Activated CD4-positive, alpha-beta T cell treated with anti-CD3 and anti-CD28 coated beads for 24 hours (primary cell): ENCODE data around the gene ADAMTSL3.

ENCODE experiments used
- DNase-seq, 2 donors: peaks; one replicate each; pipeline ENCODE4 v3.0.0-alpha.2; 2020; ENCODE audit warnings: low read depth in 2 of 2

Gene ADAMTSL3, protein sequence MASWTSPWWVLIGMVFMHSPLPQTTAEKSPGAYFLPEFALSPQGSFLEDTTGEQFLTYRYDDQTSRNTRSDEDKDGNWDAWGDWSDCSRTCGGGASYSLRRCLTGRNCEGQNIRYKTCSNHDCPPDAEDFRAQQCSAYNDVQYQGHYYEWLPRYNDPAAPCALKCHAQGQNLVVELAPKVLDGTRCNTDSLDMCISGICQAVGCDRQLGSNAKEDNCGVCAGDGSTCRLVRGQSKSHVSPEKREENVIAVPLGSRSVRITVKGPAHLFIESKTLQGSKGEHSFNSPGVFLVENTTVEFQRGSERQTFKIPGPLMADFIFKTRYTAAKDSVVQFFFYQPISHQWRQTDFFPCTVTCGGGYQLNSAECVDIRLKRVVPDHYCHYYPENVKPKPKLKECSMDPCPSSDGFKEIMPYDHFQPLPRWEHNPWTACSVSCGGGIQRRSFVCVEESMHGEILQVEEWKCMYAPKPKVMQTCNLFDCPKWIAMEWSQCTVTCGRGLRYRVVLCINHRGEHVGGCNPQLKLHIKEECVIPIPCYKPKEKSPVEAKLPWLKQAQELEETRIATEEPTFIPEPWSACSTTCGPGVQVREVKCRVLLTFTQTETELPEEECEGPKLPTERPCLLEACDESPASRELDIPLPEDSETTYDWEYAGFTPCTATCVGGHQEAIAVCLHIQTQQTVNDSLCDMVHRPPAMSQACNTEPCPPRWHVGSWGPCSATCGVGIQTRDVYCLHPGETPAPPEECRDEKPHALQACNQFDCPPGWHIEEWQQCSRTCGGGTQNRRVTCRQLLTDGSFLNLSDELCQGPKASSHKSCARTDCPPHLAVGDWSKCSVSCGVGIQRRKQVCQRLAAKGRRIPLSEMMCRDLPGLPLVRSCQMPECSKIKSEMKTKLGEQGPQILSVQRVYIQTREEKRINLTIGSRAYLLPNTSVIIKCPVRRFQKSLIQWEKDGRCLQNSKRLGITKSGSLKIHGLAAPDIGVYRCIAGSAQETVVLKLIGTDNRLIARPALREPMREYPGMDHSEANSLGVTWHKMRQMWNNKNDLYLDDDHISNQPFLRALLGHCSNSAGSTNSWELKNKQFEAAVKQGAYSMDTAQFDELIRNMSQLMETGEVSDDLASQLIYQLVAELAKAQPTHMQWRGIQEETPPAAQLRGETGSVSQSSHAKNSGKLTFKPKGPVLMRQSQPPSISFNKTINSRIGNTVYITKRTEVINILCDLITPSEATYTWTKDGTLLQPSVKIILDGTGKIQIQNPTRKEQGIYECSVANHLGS (N-terminal part only)

DNA sequence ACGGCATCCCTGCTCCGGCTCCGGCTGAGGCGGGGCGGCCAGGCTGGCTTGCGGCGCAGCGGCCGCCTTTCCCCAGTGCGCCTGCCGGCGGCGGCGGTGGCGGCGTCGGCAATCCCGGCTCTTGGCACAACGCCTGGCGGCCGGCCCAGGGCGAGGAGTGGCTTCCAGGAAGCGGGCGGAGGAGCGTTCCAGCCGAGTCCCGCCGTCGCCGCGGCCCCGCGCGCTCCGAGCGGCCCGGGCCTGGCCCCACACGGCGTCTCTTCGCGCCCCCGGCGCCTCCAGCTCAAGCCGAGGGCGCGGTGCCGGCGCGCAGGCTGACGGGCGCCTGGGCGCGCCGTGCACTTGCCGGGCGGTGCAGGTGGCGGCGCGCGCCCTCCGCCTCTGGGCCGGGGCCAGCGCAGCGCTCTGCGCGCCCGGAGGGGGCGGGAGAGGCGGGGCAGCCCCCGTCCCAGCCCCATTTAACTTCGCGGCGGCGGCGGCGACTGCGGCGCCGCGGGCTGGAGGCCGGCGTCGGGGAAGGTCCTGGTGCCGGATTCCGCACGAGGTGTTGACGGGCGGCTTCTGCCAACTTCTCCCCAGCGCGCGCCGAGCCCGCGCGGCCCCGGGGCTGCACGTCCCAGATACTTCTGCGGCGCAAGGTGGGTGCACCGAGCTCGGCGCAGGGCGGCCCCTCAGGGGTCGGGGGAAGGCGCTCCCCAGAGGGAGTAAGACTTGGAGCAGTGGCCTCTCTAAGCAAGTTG lies at the start of gene ADAMTSL3:
Gene ADAMTSL3 (plus strand): TSS at position 485 of the 740 bp plus-strand sequence. CDS start 1,639 bp downstream, outside the sequence.
- no peak for DNase-seq

DNA sequence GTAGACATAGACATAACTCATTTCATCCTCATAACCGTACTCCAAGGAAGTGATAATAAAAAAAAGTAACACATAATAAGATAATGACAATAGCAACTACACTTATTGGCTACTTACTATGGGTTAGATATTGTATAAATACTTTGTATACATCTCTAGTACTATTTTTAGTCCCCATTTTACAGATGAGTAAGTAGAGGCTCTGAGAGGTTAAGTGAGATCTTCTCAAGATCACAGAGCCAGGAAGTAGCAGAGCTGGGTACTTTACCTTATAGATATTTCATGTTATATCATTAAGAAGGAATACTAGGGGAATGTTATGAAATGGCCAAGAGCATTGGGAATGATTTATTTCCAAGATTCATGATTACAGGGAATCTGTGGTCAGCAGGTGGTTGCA lies 49.4 kb upstream of the ADAMTSL3 start:
- DNase-seq: no peak

DNA sequence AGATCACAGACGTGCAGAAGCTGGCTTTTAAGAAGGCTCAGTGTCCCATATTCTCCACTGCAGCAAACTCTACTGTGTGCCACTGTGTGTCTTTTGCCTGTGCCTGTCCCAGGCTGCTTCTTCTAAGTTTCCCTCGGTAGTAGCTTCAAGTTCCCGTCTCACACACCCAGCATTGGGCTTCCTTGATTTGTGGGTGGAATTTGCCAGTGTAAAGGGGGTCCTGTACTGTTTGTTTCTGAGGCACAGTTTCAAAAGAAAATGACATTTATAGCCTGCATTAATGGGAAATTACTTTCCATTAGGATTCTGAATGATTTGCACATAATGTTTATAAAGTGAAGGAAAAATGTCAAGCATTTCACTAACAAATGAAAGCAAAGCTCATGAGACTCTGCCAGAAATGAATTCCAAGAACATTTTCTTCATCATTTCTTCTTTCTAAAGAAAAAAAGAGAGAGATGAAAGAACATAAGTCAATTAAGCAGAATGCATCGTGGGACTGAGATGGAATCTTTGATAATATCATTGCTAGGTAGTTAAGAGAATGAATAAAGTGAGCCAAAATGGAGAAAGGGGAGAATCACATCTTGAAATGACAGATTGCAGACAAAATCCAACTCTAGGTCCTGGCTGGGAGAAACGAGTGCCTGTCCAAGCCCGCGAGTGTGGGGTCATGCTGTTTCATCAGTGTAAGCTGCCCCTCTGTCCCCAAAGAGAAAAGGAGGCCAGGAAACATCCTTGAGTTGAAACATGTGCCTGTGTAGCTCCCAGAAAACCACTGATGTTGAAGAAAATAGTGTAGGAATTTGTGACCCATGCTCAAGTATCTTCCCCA lies 48.6 kb upstream of the ADAMTSL3 start:
- no peak for DNase-seq

DNA sequence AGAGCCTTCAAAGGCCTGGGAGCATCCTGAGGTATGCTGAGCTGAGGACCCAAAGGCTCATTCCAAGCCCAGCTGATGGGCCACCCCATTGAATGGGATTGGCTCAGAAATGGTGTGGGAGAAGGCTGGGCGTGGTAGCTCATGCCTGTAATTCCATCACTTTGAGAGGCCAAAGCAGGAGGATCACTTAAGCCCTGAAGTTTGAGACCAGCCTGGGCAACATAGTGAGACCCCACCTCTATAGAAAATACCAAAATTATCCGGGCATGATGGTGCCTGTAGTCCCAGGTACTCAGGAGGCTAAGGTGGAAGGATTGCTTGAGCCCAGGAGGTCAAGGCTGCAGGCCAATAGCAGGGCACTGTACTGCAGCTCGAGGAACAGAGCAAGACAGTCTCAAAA lies 43.8 kb upstream of the ADAMTSL3 start:
- no peak for DNase-seq

DNA sequence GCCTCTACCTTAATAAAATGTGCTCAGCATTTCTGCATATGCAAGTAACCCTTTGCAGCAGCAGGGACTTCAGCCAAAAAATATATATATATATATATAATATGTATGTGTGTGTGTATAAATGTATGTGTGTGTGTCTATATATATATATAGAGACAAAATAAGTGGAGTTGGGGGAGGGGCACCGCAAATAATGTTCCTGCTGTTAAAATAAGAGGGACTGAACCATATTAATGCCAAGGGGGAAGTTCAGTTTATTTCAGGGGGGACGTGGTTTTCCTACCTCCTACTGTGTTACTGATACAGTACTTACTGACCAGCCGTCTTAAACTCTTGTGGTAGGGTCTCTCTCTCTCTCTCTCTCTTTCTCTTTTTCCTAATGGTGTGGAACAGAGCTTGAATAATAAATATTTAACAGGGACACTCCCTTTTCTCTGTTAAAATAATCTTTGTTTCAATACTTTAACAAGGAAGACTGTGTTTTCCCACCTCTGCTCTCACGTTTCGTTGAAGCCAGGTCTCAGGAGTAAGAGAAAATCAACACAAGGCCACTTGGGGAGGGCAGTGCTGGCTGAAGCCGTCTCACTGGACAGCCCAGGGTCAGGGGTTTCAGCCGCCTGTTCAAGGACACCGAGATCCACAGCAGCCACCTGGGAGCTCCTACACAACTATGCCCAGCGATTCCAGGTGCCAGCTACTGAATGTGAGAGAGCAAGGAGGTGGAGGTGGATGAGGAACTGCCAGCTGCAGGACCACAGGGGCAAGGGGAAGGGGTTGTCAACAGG lies 42.8 kb upstream of the ADAMTSL3 start:
- DNase-seq: no peak

DNA sequence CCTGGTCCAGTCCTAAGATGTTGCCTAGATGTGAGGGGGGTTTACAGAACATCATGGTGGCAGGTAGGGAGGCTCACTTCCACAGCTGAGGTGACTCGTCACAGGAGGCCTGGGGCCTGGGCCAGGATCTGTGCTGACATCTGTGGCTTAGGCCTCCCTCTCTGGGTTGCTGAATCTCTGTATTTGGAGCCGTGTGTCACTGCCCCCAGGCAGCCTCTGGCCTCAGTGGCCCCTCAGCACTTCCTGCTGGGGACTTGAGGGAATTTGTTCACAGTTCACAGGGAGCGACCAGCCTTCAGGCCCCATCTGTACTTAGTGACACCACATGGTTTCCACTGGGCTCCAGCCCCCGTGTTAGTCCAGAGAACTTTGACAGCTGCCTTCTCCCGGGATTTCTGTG lies 41.7 kb upstream of the ADAMTSL3 start:
- DNase-seq: no peak

DNA sequence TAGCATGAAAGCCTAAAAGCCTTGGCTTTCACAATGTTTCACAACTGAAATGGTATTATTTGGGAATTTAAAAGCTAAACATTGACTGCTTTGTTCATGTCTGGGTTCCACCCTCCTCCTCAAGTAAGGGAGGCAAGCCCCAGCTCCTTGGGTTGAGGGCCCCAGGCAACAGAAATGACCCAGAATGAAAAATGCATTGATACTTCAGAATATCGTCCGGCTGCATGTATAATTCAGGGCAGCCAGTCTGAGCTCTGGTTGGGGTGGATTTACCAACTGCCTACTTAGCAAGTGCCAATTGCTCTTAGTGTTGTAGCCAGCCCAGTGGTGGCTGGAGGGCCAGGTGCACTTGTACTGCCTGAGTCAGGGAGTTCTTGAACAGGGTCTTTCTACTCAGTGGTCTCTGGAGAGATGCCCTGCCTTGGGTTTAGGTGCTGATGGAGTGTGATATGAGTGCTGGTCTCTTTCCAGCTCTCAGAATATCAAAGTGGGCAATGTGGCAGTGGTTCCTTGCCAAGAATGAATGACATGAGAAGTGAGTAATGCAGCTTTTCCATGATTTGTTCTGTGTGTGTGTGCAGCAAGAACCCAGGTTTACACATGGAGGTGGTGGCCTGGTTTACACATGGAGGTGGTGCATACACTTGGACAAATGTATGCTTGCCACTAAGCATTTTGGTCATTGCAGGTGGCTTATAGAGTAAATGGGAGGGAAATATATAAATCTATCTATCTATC lies 40.9 kb upstream of the ADAMTSL3 start:
- DNase-seq: no peak

DNA sequence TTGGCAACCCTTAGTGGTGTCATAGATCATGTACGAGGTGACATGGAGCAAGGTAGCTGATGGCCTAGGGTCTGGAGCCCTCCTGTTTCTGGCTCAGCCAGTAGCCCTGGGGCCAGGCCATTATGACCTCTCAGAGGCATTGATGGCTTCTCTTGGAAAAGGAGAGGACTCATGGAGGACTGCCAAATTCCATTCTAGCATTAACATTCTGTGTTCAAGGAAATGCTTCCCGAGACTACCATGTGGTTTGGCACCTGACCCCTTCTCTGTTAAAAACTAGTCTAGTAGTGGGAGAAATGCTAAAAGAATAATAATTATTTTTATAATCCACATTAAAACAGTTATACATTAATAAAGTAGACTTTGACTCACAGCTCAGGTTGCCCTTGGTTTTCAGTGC lies 40.2 kb upstream of the ADAMTSL3 start:
- no peak for DNase-seq

DNA sequence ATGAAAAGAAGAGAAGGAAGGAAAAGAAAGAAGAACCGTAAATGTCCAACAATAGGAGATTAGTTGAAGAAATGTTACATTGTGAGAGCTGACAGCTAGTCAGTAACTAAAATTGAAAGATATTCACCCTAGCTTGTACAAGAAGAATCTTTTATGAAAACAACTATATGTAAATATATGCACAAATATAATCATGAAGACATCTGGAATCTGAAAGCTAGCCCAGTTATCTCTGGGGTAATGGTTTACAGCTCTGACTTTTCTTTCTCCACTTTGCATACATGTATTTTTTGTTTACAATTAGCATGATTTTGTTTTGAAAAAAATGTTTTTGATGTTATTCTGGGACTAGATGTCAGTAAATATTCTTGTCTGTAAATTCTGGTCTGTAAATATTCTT lies 37.1 kb upstream of the ADAMTSL3 start:
- no peak for DNase-seq

DNA sequence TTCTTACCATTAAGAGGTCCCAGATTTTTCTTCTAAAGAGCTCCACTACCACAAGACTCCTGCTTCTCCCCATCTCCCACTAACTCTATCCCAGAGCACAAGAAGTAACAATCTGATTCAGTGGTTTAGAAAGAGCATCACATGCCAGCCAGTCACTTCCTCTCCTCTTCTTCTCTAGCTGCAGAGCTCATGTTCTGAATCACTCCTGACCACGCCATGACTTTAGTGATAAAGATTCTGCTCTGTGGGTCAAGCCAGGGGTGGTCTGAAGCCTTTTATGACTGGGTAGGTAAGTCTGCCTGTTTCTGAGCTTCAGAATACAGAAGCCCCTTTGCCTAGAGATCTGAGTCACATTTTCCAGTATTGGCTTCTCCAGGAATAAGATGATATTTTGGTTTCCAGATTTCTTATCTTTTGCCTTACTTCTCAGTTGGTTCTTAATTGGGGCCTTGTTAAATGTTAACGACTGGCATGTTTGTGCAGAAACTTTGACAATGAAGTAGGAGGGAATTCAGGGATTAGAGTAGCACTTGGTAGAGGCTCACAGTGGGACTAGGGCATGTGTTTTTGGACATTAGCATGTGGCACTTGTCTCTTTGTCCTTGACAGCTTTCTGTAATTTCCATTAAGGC lies 27.6 kb upstream of the ADAMTSL3 start:
- DNase-seq: no peak

DNA sequence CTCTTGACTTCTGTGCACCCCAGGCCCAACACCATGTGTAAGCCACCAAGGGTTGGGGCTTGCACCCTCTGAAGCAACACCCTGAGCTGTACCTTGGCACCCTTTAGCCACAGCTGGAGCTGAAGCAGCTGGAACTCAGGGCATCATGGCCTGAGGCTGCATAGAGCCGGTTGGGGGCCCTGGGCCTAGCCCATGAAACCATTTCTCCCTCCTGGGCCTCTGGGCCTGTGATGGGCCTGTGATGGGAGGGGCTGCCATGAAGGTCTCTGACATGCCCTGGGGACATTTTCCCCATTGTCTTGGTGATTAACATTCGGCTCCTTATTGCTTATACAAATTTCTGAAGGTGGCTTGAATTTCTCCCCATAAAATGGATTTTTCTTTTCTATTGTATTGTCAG lies 22.4 kb upstream of the ADAMTSL3 start:
- no peak for DNase-seq

DNA sequence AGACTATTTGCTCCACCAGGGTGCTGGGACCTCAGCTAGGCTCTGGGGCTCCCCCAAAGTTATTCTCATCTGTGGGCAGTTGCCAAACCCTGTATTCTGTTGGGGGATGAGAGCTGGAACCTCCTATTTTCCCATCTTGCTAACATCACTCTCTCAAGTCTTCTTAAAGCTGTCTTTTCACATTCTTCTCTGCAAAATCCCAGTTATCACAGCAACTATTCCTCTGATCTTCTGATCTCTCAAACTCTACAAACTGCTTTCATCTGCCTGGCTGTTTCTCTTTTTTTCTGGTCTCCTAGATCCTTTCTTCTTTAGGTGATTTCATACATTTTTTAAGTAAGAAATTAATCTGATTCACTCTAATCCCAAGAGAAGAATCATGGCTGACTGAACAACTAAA lies 10.7 kb upstream of the ADAMTSL3 start:
- DNase-seq: no peak

DNA sequence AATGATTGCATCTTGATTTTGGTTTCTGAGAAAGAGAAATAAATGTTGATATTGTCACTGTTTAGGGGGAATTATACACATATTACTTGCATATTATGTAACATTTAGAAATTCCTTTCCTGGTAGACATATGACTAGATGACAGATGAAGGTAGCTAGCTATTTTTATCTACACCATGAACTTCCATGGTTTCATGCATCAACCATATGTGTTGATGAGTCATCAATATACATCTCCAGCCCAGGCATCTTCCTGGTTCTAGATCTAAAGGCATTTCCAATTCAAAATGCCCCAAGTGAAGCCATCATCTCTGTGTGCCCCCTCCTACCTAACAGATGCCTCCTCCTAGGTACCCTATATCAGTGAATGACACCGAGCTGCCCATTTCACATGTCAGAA lies 9.5 kb upstream of the ADAMTSL3 start:
- DNase-seq: no peak

DNA sequence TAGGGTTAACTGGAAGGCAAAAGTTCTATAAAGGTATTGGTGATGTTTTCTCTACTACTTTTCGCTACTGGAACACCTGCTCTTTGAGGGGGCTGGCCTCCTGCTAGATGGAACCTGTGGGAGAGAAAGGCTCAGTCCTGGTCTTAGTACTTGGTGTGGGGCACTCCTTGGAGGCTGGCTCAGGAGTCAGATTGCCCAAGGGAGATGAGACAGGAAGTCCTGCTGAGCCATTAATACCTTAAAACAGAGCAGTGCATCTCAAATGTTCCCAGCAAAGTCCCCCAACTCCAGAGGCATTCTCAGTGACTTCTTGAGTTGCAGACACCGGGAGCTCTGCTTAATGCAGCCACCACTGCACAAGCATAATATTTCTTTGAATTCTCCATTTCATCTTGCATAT lies 3.1 kb upstream of the ADAMTSL3 start:
- DNase-seq: no peak

DNA sequence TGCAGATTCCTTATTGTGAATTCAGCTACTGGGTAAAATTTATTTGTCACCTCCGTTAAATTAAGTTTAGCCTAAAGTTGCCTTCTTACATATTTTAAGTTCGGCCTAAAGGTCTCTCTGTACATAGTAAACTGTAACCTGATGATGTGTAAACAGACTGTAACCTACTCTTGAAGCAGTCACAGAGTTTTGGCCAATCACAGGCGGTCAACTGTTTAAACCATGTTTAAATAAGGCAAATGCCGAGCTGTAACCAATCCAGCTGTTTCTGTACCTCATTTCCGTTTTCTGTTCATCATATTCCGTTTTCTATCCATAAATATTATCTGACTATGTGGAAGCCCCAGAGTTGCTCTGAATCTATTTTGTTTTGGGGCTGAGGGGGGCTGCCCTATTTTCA lies 2.4 kb upstream of the ADAMTSL3 start:
- DNase-seq: no peak

DNA sequence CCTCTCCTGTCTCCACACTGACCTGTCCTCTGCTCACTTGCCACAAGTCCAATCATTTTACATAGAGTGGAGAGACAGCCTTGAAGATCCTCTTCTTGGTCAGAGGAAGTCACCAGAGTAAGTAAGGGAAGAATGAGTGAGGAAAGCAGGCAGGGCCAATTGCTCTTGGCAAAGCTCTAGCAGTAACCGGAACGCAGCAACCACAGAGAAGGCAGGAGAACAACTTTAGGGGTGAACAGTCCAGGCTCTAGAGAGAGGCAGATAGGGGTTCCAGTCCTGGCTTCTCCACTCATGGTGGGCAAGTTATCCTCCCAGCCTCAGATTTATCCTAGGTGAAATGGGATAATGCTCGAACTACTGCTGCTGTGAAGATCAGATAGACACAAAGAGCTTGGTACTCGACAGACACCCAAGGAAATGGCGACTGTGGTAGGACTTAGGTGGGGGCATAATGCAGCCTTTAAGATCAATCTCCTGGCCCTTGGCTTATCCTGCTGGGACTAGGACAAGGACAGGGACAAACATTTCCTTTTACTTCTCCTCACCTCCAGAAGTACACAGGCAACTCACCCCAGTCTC lies 1.2 kb upstream of the ADAMTSL3 start:
- DNase-seq: no peak

DNA sequence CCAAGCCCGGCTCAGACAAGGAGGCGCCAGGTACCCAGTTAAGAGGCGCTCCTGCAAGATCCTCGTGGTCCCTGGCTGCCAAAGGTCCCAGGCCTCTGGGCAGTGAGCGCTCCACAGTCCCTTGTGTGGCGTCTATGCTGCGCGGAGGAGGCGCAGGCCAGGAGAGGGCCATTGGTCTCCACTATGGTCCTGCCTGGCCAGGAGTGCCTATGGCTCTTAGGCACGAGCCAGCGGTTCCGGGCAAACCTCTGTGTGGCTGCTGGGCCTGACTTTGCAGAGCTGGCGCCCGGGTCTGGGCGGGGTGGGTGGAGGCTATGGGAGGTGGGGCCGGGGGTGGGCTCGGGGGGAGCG lies 660 bp upstream of the ADAMTSL3 start:
- no peak for DNase-seq
